Choroid plexus epithelial cell (primary cell): ENCODE data around the gene HDGFL1.

ENCODE experiments used
- DNase-seq: peaks from one replicate; pipeline ENCODE4 v3.0.0-alpha.2; 2010; ENCODE audit warnings: low read depth
- H3K4me3 ChIP-seq: 2 replicates; pipeline ENCODE4 v1.5.1; 2011; ENCODE audit warnings: low read depth, mild to moderate bottlenecking, control low read depth, low read length, moderate library complexity
- TF ChIP-seq, protein P1 (sequence below): conservative IDR thresholded peaks from 2 replicates; pipeline ENCODE4 v1.5.1; 2011; ENCODE audit warnings: low read depth, mild to moderate bottlenecking, control low read depth, inconsistent platforms, low read length, moderate library complexity

Gene HDGFL1

DNA sequence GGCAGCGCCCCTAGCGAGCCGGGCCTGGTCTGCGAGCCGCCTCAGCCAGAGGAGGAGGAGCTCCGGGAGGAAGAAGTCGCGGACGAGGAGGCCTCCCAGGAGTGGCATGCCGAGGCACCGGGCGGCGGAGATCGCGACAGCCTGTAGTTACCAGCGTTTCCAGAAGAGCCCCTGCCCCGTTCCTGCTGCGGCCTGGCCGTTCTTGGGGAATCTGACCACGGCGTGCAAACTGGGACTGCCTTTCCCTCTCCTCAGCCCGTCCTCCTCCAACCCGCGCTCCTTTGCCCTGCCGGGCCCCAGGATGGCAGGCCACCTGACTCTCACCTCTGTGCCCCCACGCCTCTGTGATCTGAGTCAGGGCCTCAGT, 802 bp downstream of the HDGFL1 start:
- DNase-seq = no peak
- TF ChIP-seq, protein P1, sequence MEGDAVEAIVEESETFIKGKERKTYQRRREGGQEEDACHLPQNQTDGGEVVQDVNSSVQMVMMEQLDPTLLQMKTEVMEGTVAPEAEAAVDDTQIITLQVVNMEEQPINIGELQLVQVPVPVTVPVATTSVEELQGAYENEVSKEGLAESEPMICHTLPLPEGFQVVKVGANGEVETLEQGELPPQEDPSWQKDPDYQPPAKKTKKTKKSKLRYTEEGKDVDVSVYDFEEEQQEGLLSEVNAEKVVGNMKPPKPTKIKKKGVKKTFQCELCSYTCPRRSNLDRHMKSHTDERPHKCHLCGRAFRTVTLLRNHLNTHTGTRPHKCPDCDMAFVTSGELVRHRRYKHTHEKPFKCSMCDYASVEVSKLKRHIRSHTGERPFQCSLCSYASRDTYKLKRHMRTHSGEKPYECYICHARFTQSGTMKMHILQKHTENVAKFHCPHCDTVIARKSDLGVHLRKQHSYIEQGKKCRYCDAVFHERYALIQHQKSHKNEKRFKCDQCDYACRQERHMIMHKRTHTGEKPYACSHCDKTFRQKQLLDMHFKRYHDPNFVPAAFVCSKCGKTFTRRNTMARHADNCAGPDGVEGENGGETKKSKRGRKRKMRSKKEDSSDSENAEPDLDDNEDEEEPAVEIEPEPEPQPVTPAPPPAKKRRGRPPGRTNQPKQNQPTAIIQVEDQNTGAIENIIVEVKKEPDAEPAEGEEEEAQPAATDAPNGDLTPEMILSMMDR = no peak
- no peak overlapping the region for H3K4me3 ChIP-seq

DNA sequence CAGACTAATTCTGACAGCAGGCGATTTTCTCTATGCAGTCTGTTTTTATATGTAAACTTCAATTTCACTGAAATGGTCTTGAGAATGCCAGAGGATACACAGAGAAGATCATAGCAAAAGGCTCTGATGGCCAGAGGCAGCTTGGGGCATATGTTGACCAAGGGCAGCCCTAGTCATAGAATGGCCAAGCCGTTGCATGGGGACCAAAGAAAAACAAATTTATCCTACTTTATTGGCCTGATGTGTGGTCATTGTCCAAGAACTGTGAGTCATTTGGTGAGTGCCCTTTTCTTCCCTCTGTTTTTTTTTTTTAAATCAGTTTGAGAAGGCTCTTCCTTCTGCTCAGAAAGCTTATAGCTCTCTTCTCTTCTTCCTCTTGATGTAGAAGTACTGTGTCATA, 5.8 kb downstream of the HDGFL1 start:
- no peak overlapping the region for H3K4me3 ChIP-seq
- no peak for DNase-seq
- TF ChIP-seq, protein P1 = no peak

DNA sequence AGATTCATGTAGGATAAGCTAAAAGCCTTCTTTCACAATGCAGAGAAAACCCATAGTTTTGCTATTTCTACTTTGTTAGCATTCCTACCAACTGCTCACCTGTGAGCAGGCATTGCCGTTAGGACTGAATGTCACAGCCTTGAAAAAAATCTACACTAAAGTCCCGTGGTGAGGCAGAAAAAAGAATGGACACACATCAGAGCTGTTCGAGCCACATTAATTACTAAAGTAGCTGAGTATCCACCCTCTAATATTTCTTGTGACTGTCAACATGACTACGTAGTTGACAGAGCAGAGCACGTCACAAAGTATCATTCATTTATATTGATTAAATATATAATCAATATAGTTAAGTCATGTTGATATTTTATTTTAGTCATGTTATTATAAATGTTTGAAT, 10.1 kb downstream of the HDGFL1 start:
- no peak for DNase-seq
- TF ChIP-seq, protein P1 = no peak
- no peak overlapping the region for H3K4me3 ChIP-seq

DNA sequence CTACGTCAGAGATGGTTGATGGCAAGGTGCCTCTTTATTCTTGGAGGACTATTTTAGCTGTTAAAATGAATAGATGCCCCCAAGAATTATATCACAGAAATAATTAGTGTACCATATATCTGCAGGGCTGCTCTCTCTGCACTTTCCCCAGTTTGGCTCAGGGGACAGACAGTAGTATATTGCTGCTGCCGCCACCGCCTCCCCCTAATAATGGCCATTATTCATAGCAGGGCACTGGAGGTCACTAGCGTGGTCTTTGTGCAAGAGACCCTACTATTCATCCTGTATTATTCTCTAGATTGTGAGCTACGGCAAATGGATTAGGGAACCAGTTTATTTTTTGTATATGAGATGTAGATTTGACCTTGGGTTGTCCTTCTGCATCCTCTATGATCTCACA, 11.0 kb downstream of the HDGFL1 start:
- DNase-seq = no peak
- TF ChIP-seq, protein P1 = no peak
- H3K4me3 ChIP-seq = no peak overlapping the region

DNA sequence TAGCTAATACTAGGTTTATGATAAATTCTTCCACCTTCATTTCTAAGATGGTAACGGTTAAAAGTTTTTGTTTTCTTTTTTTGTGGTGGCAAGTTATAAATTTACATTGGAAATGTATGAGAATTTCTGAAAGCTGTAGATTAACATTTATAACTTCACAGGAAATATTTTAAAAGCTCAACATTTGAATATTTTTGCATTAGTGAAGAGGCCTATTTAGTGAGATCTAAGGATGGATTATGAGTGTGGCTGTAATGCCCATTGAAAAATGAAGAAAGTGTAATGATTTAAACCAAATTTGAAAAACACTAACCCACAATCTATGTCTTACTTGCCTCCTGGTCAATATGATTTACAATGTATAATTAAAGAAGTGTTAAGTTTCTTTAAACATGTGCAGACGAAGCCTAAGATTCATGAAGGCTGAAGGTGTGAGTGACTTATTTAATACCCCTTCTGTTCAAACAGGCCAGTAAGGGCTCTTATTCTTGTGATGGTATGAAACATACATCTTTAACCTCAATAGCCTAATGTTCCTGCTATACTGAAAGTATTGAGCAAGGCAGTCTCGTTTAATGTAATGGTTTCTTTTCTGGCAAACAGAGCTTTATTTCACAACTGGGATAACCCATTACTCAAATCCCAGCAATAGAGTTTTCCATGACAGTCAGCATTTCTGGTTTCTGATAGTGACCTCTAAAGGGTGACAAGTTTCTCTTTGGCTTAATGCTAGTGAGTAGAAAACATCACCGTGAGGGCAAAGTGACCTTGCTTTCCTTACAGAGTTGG, 13.2 kb downstream of the HDGFL1 start:
- no peak overlapping the region for H3K4me3 ChIP-seq
- TF ChIP-seq, protein P1 = no peak
- peak; percentile 70 for DNase-seq

DNA sequence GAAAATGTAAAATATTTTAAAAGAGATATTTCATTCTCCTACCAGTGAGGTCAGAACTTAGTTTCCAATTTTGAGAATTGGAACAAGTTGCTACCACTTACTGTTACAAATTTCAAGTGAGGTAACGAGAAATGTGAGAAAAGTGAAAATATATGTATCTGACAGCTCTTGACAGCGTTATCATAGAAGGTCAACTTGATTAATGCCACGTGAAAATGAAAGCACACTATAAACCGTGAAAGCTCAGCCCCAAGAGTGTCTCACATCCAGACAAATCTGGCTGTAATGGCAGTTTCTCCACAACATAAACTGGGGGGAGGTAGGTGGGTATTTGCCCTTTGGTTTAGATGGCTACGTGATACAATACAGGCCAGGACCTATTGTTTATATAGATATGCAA, 13.9 kb downstream of the HDGFL1 start:
- no peak overlapping the region for H3K4me3 ChIP-seq
- no peak for DNase-seq
- TF ChIP-seq, protein P1 = no peak

DNA sequence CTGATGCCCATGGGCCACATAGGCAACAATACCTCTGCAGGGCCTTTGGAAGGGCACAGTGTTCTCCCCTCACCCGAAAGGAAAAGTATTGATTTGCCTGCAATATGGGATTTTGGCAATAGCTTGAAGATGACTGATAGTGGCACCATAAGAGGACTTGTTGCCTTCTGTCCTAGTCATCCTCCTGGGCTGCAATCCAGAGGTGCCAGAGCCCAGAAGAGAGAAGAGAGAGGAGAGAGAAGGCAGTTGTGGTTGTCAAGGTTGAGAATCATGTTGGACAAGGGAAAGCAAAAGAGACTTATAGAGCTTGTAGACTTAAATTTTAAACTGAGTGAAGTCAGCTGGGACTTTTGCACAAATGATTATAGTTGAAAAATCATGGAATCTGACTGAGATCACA, 14.6 kb downstream of the HDGFL1 start:
- DNase-seq = no peak
- no peak overlapping the region for H3K4me3 ChIP-seq
- TF ChIP-seq, protein P1 = no peak
